AG04449 (cell line): Measurements from ENCODE around the gene CALM1.

ENCODE experiments used
- CTCF ChIA-PET: fragments of 350-600 bp; formaldehyde crosslinking; extraction: SDS; loops from one replicate; lab custom pipeline; 2021; ENCODE audit warnings: antibody characterized with exemption; lab: Yijun Ruan, JAX
- POLR2A ChIA-PET: fragments of 400-600, 350-600 bp; formaldehyde crosslinking; extraction: SDS; loops from one replicate; lab custom pipeline; 2020; ENCODE audit warnings: antibody characterized with exemption, inconsistent platforms; lab: Yijun Ruan, JAX
- DNase-seq: peaks from one replicate; pipeline ENCODE4 v3.0.0-alpha.2; 2010; ENCODE audit warnings: low read depth, low spot score
- H3K4me3 ChIP-seq: 2 replicates; pipeline ENCODE4 v1.5.1; 2011; ENCODE audit warnings: low read depth, mild to moderate bottlenecking, control low read depth, low read length
- TF ChIP-seq, protein P1 (sequence below): IDR thresholded peaks from one replicate; pipeline ENCODE4 v1.5.1; 2011; ENCODE audit warnings: mild to moderate bottlenecking, moderate library complexity, low read length, control low read depth, inconsistent platforms; ENCODE audit not compliant: insufficient read depth; ENCODE audit errors: missing control alignments

CALM1 gene

DNA sequence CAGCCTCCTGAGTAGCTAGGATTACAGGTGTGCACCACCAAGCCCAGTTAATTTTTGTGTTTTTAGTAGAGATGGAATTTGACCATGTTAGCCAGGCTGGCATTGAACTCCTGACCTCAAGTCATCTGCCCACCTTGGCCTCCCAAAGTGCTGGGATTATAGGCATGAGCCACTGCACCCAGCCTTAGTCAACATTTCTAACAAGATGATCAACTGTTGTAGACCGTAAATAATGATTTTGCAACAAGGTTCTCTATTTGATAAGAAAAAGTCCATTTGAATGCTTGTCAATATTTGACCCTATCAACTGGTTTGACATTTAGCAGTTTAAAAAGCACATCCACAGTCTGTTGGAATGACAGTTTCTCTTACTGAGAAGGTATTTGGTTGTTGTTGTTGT lies 39.9 kb upstream of the CALM1 start:
- TF ChIP-seq, protein P1, sequence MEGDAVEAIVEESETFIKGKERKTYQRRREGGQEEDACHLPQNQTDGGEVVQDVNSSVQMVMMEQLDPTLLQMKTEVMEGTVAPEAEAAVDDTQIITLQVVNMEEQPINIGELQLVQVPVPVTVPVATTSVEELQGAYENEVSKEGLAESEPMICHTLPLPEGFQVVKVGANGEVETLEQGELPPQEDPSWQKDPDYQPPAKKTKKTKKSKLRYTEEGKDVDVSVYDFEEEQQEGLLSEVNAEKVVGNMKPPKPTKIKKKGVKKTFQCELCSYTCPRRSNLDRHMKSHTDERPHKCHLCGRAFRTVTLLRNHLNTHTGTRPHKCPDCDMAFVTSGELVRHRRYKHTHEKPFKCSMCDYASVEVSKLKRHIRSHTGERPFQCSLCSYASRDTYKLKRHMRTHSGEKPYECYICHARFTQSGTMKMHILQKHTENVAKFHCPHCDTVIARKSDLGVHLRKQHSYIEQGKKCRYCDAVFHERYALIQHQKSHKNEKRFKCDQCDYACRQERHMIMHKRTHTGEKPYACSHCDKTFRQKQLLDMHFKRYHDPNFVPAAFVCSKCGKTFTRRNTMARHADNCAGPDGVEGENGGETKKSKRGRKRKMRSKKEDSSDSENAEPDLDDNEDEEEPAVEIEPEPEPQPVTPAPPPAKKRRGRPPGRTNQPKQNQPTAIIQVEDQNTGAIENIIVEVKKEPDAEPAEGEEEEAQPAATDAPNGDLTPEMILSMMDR = no peak
- no peak for DNase-seq
- CTCF ChIA-PET = no interaction called here
- no peak overlapping the region for H3K4me3 ChIP-seq
- POLR2A ChIA-PET = no interaction called here

- no peak for DNase-seq
- CTCF ChIA-PET = interaction anchor here (0.9 to 1.1 kb wide), 2 partner anchors 13 to 41 kb away, joined by 3 read pairs; no protein-coding TSS in a partner anchor
- TF ChIP-seq, protein P1 = no peak
- POLR2A ChIA-PET = no interaction called here
- no peak overlapping the region for H3K4me3 ChIP-seq
Observed at GRCh38 chr14:90358359-90358758, 38.5 kb upstream of the CALM1 start.

DNA sequence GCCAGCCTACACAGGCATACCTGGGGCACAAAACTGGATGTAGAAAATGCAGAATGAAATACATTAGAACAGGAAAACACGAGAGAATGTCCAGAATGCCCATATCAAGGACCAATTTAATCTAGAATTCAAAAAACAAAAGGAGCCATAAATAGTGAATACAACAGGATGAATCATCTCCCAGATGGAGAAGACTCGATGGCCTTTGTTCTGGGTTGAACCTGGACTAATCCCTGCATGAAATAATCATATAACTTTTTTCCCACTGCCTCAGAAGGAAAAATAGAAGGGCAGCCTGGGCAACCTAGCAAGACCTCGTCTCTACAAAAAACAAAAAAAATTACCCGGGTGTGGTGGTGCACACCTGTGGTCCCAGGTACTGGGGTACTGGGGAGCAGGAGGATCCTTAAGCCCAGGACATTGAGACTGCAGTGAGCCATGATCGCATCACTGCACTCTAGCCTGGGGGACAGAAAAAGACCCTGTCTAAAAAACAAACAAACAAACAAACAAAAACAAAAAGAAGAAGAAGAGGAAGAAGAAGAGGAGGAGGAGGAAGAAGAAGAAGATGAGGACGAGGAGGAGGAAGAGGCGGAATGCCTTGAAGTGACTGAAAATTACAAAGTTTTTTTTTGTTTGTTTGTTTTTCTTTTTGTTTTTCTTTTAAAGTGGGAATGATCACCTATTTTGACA lies 34.8 kb upstream of the CALM1 start:
- TF ChIP-seq, protein P1 = no peak

GRCh38 chr14:90362558-90362896 lies 34.3 kb upstream of the CALM1 start:
- no peak for DNase-seq
- ChIA-PET POLR2A (no interaction called here), CTCF (interaction anchor here (0.8 kb wide), 1 partner anchor 335 kb away, joined by 3 read pairs; no protein-coding TSS in a partner anchor)
- H3K4me3 ChIP-seq = no peak overlapping the region
- TF ChIP-seq, protein P1 = no peak

More for the DNA sequence above, 34.8 kb upstream of the CALM1 start:
- H3K4me3 ChIP-seq = no peak overlapping the region
- DNase-seq = no peak
- CTCF ChIA-PET = no interaction called here
- POLR2A ChIA-PET = no interaction called here

- TF ChIP-seq, protein P1 = no peak
- ChIA-PET POLR2A (no interaction called here), CTCF (interaction anchor here (1.0 to 1.7 kb wide), 4 partner anchors 13 to 389 kb away, joined by 3 to 9 read pairs (median 6); no protein-coding TSS in a partner anchor)
- no peak for DNase-seq
- no peak overlapping the region for H3K4me3 ChIP-seq
Observed at GRCh38 chr14:90368946-90369721, 27.7 kb upstream of the CALM1 start.

- CTCF ChIA-PET = interaction anchor here (0.9 to 1.1 kb wide), 3 partner anchors 9 to 323 kb away, joined by 3 read pairs; no protein-coding TSS in a partner anchor
- POLR2A ChIA-PET = interaction anchor here (0.6 kb wide), 1 partner anchor 25 kb away, joined by 3 read pairs; no protein-coding TSS in a partner anchor
- no peak for DNase-seq
- no peak overlapping the region for H3K4me3 ChIP-seq
- TF ChIP-seq, protein P1 = no peak
Observed at GRCh38 chr14:90373887-90374286, 22.9 kb upstream of the CALM1 start.
